ENCODE measurements around the gene ANGPTL3. TPM values are rescaled to one million over a fixed set of nuclear protein-coding genes. Genes with fewer than 3 reads are reported as not detected.

The ANGPTL3 gene
- total RNA-seq (2021; fragmentation: NEBNext Ultra II Directional; extraction: Animal tissue kit (Norgen Biotek cat#: 25700)) (not detected in 2 replicates), polyA plus RNA-seq (2011; rRNA removed) (not detected in 2 replicates), polyA minus RNA-seq (2011; rRNA and poly(A)+ RNA removed) (not detected in 2 replicates)
- not detected for polyA plus RNA-seq (2011; cell fraction: cytosol; rRNA removed)
- not detected for polyA plus RNA-seq (2011; cell fraction: nucleus; rRNA removed)
- not detected in 4 replicates for polyA plus RNA-seq (2012, experiment 1 of 2)
- not detected for polyA plus RNA-seq (2012, experiment 2 of 2)
- polyA plus RNA-seq (2013, experiment 1 of 2) = not detected
- polyA plus RNA-seq (2013, experiment 2 of 2) = not detected
- not detected for polyA minus RNA-seq (2011; cell fraction: cytosol; rRNA and poly(A)+ RNA removed)
- polyA minus RNA-seq (2011; cell fraction: nucleus; rRNA and poly(A)+ RNA removed) = not detected
- long read RNA-seq, experiment 1 = 0 reads
- long read RNA-seq, experiment 2 = 0 reads

- no peaks in the 10 kb centered on the region for H3K27me3 ChIP-seq (replicated peaks in 1 of 4; ENCODE audit: control insufficient read depth in 3 of 4, extremely low read depth in 1 of 4, insufficient read depth in 3 of 4, low read length in 3 of 4)
- H2BK5ac ChIP-seq (ENCODE audit: low read depth, low read length) = no peak within 1 kb of the TSS
- ChIA-PET CTCF (ENCODE audit: partially characterized antibody) (no interaction called here), POLR2A (ENCODE audit: partially characterized antibody) (no interaction called here)
- no peak within 1 kb of the TSS for H4K8ac ChIP-seq (ENCODE audit: extremely low read depth, insufficient read depth, low read length)
- no peak within 1 kb of the TSS for H3K4ac ChIP-seq (replicated peaks; ENCODE audit: insufficient read length, low read depth, low read length)
- H2AFZ ChIP-seq (ENCODE audit: low read length) = no peak within 1 kb of the TSS
- H2AK5ac ChIP-seq (ENCODE audit: low read depth, low read length) = no peak within 1 kb of the TSS
- no peaks in the 10 kb centered on the region for H3K4me1 ChIP-seq (replicated peaks in 1 of 4; ENCODE audit: control insufficient read depth in 3 of 4, insufficient read depth in 4 of 4, low read length in 3 of 4)
- H3K18ac ChIP-seq (ENCODE audit: extremely low read depth, low read length) = no peak within 1 kb of the TSS
- H3K23me2 ChIP-seq (ENCODE audit: low read depth, low read length) = no peaks in the 10 kb centered on the region
- H3K36me3 ChIP-seq (ENCODE audit: control insufficient read depth in 2 of 4, insufficient read depth in 4 of 4, low read length in 3 of 4) = no peaks in the 10 kb centered on the region
- H4K20me1 ChIP-seq (replicated peaks in 1 of 2; ENCODE audit: control insufficient read depth in 1 of 2, insufficient read depth in 2 of 2, low read length in 2 of 2) = no peaks in the 10 kb centered on the region
- H2BK12ac ChIP-seq (ENCODE audit: low read depth, low read length) = no peak within 1 kb of the TSS
- no peaks in the 10 kb centered on the region for H3K79me1 ChIP-seq (ENCODE audit: low read depth, low read length)
- H3K23ac ChIP-seq (ENCODE audit: insufficient read length) = no peak within 1 kb of the TSS
- H4K5ac ChIP-seq (ENCODE audit: insufficient read length, low read depth, low read length) = no peak within 1 kb of the TSS
- no peak within 1 kb of the TSS for H3K27ac ChIP-seq (ENCODE audit: low read depth, low read length)
- 94% methylated on average over 3 of the region's 3 CpGs; no CpG with 5 or more reads in 1 of the 2 experiments for WGBS, 2 experiments (ENCODE audit: extremely low coverage in 1 of 2, insufficient coverage in 1 of 2, insufficient read length in 1 of 2, insufficient replicate concordance in 2 of 2, low coverage in 1 of 2, low lambda C conversion rate in 2 of 2, missing lambda C conversion rate in 1 of 2)
- H3K9ac ChIP-seq (replicated peaks in 1 of 4; ENCODE audit: extremely low read depth in 1 of 4, low read depth in 3 of 4, low read length in 3 of 4) = no peak within 1 kb of the TSS
- no peak within 1 kb of the TSS for H3K56ac ChIP-seq (replicated peaks; ENCODE audit: insufficient read length, low read depth, low read length)
- no peak within 1 kb of the TSS for H2BK120ac ChIP-seq (replicated peaks; ENCODE audit: low read depth, low read length)
- H3K4me2 ChIP-seq (ENCODE audit: insufficient read depth in 1 of 2, low read depth in 2 of 2, low read length in 2 of 2) = no peak within 1 kb of the TSS
- no peak within 1 kb of the TSS for H3K4me3 ChIP-seq (ENCODE audit: extremely low read depth in 1 of 4, insufficient read depth in 2 of 4, low read depth in 3 of 4, low read length in 4 of 4)
- H4K91ac ChIP-seq (replicated peaks; ENCODE audit: insufficient read length, low read length) = no peak within 1 kb of the TSS
- no peak for DNase-seq (ENCODE audit: low read depth in 1 of 2, low spot score in 2 of 2)
- no peak within 1 kb of the TSS for H3K14ac ChIP-seq (ENCODE audit: insufficient read length)
- H3K9me3 ChIP-seq (ENCODE audit: insufficient read depth in 2 of 2, low read depth in 1 of 2, low read length in 1 of 2) = no peaks in the 10 kb centered on the region
- no peak within 1 kb of the TSS for H2BK20ac ChIP-seq (ENCODE audit: low read length)
- no peak within 1 kb of the TSS for H2BK15ac ChIP-seq (ENCODE audit: low read length)
- no peak for FAIRE-seq
- H3K79me2 ChIP-seq (ENCODE audit: control insufficient read depth in 1 of 2, insufficient read depth in 2 of 2, low read length in 2 of 2) = no peaks in the 10 kb centered on the region
- TF ChIP-seq SIX5 (IDR thresholded peaks at IDR 0.05; ENCODE audit: low read depth, low read length) = no peak
- no peak for TF ChIP-seq CBX5 (IDR thresholded peaks at IDR 0.05; ENCODE audit: low read depth, low read length)
- TF ChIP-seq KDM5A (IDR thresholded peaks at IDR 0.05; ENCODE audit: low read length) = no peak
- TF ChIP-seq PHF8 (conservative IDR thresholded peaks at IDR 0.05; ENCODE audit: low read depth, low read length) = no peak
- TF ChIP-seq GABPA (IDR thresholded peaks at IDR 0.05; ENCODE audit: borderline replicate concordance, insufficient read depth, low read length) = no peak
- no peak for TF ChIP-seq CHD2 (IDR thresholded peaks at IDR 0.05; ENCODE audit: low read length)
- no peak for TF ChIP-seq CBX8 (IDR thresholded peaks at IDR 0.05; ENCODE audit: borderline replicate concordance, low read depth, low read length)
- no peak for TF ChIP-seq ZNF274 (IDR thresholded peaks at IDR 0.05; ENCODE audit: borderline replicate concordance, extremely low read depth, low read length)
- TF ChIP-seq RFX5 (IDR thresholded peaks at IDR 0.05; ENCODE audit: borderline replicate concordance, low read depth, low read length) = no peak
- TF ChIP-seq CEBPB (IDR thresholded peaks at IDR 0.05; ENCODE audit: low read depth, low read length) = no peak
- TF ChIP-seq, protein P1, sequence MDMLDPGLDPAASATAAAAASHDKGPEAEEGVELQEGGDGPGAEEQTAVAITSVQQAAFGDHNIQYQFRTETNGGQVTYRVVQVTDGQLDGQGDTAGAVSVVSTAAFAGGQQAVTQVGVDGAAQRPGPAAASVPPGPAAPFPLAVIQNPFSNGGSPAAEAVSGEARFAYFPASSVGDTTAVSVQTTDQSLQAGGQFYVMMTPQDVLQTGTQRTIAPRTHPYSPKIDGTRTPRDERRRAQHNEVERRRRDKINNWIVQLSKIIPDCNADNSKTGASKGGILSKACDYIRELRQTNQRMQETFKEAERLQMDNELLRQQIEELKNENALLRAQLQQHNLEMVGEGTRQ (IDR thresholded peaks at IDR 0.05; ENCODE audit: low read length) = no peak
- TF ChIP-seq SP4 (IDR thresholded peaks at IDR 0.05; ENCODE audit: low read length) = no peak
- TF ChIP-seq TAF1 (IDR thresholded peaks at IDR 0.05; ENCODE audit: low read depth, low read length) = no peak
Measured at GRCh38 chr1:62597281-62597680, at the start of gene ANGPTL3. ANGPTL3 (plus strand) TSS chr1:62597520; CDS start chr1:62597567, 47 bp downstream.

Measured in H1 (cell line).